GM19397 (cell line): ENCODE results near the gene ACSL6.

ENCODE experiments used
- ATAC-seq: cut with Tn5 transposase; IDR thresholded peaks from one replicate; pipeline ENCODE4 v1.9.1; 2021; ENCODE audit warnings: mild to moderate bottlenecking, moderate library complexity; ENCODE audit not compliant: unreplicated experiment

Gene ACSL6

DNA sequence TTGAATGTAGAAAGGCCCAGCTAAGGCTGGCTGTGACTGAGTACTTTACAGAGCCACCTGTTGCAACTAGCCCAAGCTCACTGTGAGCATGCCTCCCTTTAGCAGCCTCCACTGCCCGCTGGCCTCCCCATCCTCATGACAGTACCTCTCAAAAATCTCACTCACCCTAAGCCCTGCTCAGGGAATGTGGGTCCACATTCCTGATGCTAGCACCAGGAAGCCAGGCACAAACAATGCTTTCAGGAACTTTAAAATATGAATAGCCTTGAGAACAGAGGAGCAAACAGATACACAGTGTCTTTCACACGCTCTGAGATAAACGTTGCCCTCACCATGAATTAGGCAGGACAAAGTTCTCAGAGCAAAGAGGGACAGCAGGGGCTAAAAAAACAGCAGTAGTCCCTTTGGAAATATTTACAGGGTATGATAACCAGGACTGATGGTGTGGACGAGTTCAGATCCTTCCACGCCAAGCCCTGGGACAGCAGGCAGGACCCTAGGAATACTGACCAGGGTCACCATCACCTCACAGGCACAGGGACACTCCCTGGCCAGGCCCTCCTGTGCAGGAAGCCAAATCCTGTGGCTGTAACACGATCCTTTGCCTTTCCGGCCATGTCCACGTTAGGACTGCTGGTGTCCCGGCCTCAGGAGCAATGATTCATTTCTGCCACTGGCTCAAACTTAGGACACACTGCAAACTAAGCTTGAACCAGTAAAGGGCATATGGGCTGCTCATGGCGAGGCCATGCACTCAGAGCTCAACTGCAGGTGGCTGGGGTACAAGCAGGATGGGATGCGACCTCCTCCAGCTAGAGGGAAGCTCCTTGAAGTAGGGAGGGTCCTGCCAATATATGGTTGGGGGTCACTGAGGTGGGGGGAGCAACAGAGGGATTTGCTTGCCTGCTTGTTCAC, 9.6 kb downstream of the ACSL6 start:
- ATAC-seq = no peak

DNA sequence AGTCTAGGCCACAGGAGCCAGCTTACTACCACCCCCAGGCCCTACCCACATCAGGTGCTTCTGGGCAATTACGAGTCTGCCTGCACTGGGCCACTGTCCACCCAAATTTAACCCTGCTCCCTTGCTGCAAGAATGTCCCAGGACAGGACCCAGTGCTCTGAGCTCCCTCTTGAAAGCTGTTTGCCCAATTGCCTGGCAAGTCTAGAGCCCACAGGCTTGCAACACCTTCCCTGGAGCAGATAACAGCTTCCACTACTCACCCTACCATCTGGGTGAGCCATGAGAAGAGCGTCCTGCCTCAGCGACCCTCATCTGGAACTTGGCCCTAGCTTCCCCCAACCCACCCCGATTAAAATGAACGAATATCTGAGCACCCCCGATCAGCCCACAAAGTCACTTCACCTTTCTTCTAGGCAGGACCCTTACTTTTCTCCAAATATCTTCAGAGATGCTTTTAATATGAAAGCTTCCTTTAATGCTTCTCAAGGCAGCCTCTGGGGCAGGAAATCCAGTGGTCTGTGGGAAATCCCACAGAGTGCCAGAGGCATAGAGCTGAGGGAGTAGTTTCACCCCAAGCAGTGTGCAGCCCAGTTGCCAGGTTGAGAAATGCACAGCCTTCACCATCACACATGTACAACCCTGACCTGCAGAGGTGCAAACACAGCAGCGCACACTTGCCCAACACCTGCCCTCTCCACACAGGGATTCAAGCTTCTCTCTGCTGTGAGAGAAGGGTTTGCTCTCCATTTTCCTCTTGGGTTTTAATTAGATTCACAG, 10.6 kb downstream of the ACSL6 start:
- no peak for ATAC-seq

GRCh38 chr5:132000241-132000490, 11.3 kb downstream of the ACSL6 start:
- ATAC-seq = no peak

GRCh38 chr5:131999441-132000240, 11.8 kb downstream of the ACSL6 start:
- ATAC-seq = no peak

GRCh38 chr5:131999041-131999440, 12.4 kb downstream of the ACSL6 start:
- no peak for ATAC-seq

DNA sequence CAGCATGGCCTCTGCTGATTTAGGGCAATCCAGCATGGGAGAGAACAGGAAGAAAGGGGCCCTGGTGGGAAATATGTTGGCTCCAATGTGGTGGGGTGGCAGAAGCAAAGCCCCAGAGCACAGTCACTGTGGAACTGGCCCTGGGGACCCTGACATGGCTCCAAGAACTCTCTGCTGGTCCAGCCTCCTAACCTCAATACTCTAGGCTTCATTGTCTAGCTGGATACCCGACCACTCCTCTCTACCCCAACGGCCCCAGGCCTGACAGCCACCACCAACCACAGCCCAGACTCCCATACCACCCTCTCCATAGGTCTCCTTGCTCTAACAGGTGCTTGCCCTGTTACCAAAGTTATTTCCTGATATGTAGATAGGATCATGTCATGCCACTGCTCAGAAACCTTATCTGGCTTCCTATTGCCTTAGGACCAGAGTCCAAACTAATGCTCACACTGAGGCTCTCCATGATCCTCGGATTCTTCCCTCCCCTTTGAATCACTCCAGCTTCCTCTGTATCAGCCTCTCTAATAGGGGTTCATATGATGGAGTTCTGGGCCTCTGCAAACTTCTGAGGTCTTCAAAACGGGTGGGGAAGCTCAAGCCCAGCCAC, 12.9 kb downstream of the ACSL6 start:
- no peak for ATAC-seq

DNA sequence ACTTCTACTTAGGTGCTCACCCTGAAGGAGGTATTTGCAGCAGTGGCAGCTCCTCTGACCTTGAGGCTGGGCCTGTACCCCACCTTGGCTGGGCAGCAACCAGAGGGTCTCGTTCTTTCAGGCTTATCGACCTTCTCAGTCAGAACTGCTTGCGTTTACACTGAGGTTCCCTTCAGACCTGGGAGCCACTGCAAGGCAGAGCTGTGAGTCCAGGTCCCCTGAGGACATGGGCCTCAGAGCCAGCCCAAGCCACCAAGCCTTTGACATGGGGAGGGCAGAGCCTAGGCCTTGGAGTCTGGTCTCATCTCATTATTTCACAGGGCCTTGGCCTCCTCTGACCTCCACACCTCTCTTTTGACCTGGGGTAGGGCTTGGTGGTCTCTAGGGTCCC, 13.7 kb downstream of the ACSL6 start:
- no peak for ATAC-seq

DNA sequence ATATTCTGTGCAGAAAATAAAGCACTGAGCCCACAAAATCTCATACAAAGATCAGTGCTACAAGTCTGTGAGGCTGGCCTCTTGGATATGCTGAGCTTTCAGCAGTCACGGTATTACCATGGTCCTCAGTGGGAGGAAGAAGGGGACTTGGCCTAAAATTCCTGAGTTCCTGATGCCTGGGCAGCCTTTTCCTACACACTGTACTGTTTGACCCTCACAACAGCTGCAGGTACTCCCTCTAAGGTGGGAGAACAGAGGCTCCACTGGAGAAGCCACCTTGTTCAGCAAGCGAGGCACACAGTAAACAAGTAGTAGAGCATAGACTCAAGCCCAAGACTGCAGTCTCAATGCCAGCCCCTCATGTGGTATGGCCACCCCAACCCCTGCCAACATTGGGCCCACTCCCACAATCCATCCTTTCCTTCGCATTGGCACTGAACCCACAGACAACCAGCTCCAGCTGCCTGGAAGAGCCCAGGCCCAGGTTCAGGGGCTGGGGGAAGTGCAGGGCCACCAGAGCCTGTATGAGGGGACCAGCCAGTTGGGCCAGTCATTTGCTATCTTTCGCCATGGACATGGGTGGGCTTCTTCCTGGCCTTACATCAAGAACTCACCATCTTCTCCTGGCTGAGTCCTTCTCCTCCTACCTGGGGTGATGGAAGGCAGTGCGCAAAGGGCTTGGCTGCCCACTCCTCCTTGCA, 14.3 kb downstream of the ACSL6 start:
- no peak for ATAC-seq

DNA sequence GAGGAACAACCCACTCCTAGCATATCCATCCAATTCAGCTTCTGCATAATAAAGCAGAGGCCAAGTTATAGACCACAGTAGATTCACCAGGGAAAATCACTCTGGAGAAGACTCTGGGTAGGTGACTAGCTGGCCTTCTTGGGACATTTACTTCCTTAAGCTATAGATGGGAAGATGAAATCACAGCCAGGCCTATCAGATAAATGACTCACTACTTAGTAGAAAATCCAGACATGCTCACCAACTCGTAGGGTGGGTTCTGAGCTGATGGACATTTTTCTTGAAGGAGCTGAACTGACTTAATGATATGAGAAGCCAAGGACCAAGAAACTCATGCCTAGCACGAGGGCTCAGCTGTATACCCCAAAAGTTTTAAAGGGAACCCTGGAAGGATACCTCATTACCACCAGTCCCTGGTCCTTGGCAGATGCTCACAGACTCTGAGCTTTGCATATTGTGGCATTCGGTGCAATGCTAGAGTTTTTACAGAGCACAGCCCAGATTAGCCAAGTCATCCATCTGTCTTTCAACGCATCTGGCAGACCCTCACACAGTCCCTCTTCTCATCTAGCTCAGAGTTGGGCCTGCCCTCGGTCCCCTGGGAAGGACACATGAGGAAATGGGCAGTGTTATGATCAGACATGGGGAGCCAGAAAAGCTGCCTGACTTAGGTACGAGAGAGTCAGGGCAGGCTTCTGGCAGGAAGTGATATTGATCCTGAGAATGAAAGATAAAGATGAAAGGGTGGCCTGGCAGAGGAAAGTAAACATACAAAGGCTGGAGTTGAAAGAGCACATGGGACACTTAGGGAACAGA, 15.0 kb downstream of the ACSL6 start:
- ATAC-seq = no peak

DNA sequence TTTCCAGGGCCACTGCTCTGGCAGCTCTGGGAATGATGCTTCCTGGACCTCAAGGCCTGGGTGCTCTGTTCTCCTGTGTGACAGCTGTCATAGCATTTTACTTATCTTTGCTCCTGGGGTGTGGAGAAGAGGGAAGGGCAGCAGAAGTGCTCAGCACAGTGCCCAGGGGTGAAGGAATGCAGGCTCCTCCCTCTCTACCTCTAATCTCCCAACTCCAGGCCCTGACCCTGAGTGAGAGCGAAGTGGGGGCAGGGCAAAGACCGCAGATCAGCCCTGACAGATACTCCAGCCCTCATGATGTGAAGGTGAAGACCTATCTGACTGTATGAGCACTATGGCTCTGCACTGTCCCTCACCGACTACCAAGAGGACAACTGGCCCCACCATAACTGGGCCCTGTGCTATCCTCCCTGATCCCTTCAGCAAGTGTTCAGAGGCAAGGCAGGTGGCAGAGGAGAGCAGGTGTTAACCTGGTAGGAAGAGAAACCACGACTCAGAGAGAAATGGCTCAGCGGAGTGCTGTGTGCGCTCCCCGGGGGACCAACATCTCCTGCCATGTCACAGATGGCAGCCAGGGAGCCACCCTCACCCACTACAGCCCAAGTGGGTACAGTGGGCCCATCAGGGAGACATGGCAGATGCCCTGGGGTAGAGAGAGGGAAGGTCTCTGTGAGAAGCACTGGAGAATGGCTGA, 16.8 kb downstream of the ACSL6 start:
- no peak for ATAC-seq

DNA sequence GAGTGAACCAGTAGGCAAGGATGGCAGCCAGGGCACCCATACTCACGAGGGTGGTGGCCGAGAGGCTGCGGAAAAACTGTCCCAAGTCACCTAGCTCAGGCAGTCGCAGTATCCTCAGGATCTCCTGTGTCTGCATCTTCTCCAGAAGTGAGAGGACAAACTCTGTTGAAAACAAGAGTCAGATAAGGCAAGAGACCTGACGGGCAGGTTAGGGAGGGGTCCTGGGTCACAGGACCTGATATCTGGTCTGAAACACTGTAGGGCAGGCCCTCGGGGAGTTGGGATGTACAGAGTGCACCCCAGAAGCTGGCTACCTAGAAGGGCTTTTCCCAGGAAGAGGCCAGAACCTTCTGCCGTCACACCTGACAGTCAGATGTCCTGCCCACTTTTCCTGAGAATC, 17.4 kb downstream of the ACSL6 start:
- ATAC-seq = no peak

GRCh38 chr5:131993676-131994075, 17.8 kb downstream of the ACSL6 start:
- no peak for ATAC-seq

DNA sequence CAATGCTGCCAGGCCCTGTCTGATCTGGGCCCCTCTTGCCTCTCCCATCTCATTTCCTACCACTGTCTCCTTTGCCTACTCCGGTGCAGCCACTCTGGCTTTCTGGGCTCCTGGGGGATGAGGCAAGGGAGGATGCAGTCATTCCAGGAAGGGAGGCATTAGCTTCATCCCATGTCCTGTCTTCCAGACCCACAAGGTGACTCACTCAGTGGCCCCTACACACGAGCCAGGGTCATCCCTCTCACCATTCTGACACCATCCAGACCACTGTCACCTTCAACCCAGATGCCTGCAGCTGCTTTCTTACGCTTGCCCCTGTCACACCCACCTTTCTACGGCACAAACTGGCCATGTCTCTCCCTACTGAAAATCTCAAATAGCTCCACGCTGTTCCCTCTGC, 19.1 kb downstream of the ACSL6 start:
- no peak for ATAC-seq

- ATAC-seq = no peak
Measured at GRCh38 chr5:131991593-131992324, 19.7 kb downstream of the ACSL6 start.

GRCh38 chr5:131990716-131991115, 20.7 kb downstream of the ACSL6 start:
- no peak for ATAC-seq

GRCh38 chr5:131988601-131989000, 22.9 kb downstream of the ACSL6 start:
- no peak for ATAC-seq

DNA sequence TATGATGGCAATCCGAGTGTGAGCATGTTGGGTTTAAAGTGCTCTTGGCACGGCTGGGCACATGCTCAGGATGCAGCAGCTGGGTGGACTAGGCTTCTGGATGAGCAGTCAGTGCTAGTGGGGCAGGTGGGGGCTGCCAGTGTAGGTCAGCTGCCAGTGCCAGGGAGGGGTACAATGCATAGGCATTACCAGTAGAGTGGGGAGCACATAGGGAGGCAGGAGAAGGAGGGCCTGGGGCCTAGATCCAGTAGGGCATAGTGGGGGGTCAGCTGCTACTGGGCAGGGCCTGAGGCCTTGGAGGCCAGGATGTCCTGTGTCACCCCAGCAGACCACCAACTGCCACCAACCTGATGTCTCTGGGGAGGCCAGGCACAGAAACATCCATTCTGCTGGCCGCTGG, 24.2 kb downstream of the ACSL6 start:
- no peak for ATAC-seq

DNA sequence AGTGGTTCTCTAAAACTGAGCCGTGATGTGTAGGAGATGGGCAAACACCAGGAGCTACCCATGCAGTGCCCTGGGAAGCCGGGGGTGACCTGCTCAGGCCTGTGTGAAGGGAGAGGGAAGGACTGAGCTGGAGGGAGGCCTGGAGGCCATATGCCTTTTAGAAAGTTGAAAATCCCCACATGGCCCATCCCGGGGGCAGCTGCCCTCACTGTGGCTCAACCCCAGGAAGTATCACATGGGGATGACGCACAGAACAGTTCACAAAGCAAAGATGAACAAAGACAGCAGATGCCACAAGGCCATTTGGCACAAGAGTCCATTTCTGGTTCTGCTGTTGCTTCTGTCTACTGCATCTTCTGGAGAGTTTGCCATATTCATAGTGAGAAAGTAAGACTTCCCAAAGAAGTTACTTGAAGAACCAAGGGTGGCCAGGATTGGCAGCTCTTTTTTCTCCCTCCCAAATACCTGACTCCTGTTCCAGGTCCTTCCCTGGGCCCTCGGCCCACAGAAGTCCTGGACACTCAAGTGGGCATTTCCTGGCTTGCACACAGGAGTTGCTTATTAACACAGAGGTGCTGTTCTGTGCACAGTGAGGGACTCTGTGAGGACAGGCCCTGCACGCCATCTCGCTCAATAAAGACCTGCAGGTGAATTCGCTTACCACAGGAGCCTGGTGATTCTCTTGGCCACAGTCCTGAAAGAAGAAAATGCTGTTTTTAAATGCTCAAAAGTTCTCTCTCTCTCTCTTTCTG, 25.1 kb downstream of the ACSL6 start:
- no peak for ATAC-seq
